ENCODE measurements around the gene CDX1.

The CDX1 gene

DNA sequence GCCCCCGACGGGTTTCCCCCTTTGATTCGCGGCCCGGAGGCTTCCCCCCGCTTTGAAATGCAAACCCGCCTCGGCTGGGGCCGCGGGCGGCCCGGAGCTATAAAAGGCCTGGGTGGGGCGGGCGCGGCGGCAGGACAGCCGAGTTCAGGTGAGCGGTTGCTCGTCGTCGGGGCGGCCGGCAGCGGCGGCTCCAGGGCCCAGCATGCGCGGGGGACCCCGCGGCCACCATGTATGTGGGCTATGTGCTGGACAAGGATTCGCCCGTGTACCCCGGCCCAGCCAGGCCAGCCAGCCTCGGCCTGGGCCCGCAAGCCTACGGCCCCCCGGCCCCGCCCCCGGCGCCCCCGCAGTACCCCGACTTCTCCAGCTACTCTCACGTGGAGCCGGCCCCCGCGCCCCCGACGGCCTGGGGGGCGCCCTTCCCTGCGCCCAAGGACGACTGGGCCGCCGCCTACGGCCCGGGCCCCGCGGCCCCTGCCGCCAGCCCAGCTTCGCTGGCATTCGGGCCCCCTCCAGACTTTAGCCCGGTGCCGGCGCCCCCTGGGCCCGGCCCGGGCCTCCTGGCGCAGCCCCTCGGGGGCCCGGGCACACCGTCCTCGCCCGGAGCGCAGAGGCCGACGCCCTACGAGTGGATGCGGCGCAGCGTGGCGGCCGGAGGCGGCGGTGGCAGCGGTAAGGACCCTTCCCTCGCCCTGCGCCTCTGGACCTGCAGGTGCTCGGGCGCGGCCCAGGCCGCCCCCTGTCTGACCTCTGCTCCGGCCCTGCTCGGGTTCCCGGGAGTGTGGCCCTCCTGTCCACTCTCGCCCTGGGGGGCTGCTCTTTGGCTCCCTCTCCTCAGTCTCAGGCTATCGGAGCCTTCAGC lies at the start of gene CDX1:
CDX1 (plus strand) TSS at position 129 of the 862 bp plus-strand sequence; CDS start at position 228, 99 bp downstream.
- no peak for DNase-seq (ENCODE audit: low spot score)

DNA sequence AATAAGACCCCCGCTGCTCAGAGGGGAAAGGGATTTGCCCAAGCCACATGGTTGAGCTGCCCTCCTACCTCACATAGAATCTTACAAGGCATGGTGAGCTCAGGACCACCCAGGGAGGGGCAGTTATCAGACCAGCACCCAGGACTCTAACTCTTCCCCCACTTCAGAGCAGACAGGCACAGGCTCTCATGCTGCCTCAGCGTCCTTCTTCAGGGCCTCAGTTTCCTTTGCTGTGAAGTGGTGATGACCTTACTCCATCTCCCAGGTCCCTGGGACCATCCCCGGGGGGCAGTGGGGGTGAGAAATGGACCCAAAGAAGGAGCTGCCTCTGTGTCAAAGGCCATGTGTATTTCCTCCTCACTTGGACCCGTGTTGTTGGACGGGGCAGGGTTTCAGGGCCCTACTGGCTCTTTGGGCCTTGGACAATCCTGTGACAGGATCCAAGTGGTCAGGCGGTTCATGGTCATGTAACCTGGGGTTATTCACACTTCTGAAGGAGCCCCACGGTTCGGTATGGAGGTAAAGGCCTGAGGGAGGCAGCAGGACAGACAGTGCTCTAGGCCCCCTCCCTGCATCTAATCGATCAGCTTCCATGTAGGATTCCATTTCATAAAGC lies 48.5 kb upstream of the CDX1 start:
- no peak for DNase-seq (ENCODE audit: low spot score)

- no peak for DNase-seq (ENCODE audit: low spot score)
Observed at GRCh38 chr5:150118561-150119229, 47.9 kb upstream of the CDX1 start.

GRCh38 chr5:150119421-150120061 lies 47.0 kb upstream of the CDX1 start:
- no peak for DNase-seq (ENCODE audit: low spot score)

DNA sequence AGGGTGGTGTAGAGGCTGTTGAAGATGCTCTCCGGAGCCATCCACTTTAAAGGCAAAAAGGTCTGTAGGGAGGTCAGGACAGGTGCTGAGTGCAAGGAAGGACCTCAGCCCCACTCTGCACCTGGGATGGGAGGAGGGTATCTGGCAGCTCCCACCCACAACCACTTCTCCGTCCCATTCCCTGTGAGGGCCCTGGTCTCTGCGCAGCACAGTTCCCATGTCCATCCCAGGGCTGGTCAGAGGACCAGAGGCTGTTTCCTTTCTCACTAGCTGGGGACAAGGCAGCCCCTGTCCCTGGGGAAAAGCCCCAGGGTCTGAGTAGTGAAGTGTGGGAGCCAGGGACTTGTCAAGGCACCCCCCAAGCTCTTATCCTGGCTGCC lies 46.5 kb upstream of the CDX1 start:
- DNase-seq (ENCODE audit: low spot score), result no peak

- DNase-seq (ENCODE audit: low spot score), result no peak
Observed at GRCh38 chr5:150120617-150121447, 45.7 kb upstream of the CDX1 start.

- no peak for DNase-seq (ENCODE audit: low spot score)
Observed at GRCh38 chr5:150121448-150122157, 45.0 kb upstream of the CDX1 start.

DNA sequence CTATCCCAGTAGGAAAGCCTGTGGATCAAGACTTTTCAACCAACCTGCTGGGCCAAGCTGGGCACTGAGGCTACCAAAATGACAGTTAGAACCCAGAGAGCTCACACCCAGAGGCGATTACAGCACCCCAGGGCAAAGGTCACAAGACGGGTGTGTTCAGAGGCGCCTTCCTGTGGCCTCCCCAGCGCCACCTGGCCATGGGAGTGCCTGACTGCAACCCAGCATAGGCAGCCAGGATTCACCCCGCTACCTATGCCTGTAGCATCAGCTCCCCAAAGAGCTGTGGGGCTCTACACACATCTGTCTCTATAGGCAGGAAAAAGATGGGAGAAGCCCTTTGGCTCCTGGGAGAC lies 44.4 kb upstream of the CDX1 start:
- DNase-seq (ENCODE audit: low spot score), result peak; percentile 50

DNA sequence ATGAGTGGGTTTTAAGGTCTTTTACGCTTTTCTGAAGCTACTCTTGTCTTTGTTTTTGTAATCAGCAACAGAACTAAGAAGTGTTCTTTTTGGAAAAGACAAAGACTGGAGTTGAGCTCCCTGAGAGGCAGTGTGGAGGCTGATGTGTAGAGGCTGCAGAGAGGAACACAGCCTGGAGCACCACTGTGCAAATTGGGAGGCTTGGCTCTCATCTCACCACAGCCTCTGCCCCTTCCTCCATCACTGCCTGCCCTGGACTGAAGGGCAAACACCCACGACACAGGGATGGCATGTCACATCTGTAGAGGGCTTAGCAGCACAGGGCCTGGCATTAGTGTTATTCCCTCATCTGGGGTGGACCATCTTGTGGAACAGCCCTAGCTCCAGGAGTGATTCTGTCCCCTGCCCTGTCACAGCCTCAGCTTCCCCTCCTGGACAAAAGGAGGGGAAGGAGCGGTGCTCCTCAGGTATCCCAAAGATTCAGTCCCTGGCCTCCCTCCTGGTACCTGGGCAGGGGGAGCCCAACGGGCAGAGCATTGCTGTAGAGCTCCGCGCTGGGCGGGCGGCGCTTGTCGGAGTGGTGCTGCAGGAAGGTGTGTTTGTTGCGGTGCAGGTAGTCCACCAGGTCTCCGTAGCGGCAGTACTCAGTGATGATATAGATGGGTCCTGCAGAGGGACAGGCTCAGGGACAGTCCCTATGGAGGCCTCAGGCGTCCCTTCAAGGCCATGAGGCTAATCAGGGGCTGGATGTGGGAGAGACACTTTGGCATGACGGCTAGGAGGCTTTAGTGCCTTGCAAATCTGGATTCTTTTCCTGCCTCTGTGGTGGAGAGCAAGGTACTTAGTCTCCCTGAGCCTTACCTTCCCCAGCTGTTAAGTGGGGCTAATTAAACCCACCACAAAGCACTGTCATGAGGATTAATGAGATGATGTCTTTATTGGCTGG lies 43.8 kb upstream of the CDX1 start:
- no peak for DNase-seq (ENCODE audit: low spot score)

DNA sequence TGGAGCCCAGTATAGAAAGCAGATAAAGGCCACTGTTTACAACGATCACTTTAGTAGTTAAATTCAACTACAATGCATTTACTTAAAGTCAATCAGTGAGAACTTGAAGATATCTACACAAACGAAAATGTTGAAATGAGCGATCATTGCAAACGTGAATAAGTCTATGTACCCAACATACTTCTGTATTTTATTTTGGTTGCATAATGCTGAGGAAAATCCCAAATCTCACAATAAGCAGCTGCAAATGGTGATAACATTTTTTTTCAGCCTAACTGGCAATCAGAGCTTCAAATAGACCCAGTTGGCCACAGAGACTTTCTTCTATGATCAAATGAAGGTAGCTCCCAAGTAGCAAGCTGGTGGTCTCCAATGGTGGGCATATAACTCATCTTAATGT lies 43.0 kb upstream of the CDX1 start:
- DNase-seq (ENCODE audit: low spot score), result no peak

DNA sequence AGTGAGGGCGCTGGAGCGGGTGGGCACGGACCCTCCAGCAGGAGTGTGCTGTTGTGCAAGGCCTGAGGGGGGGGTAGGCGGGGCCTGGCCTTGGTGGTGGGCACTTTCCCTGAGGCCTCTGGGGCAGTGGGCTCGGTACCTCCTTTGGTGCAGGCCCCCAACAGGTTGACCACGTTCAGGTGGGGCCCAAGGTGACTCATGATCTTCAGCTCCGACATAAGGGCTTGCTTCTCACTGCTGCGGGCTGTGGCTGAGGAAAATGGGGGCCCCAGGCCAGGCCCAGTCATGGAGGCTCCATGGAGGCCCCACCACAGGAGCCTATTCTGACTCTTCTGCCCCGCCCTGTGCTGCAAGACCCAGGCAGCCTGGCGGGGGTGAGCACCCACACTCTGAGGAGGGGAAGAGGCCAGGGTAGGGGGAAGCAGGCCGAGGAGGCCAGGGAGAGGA lies 42.4 kb upstream of the CDX1 start:
- DNase-seq (ENCODE audit: low spot score), result no peak

GRCh38 chr5:150124596-150124995 lies 42.0 kb upstream of the CDX1 start:
- no peak for DNase-seq (ENCODE audit: low spot score)

GRCh38 chr5:150125334-150125733 lies 41.2 kb upstream of the CDX1 start:
- no peak for DNase-seq (ENCODE audit: low spot score)

- no peak for DNase-seq (ENCODE audit: low spot score)
Observed at GRCh38 chr5:150126199-150126920, 40.2 kb upstream of the CDX1 start.

- DNase-seq (ENCODE audit: low spot score), result no peak
Observed at GRCh38 chr5:150126921-150127265, 39.7 kb upstream of the CDX1 start.

GRCh38 chr5:150129454-150129812 lies 37.1 kb upstream of the CDX1 start:
- no peak for DNase-seq (ENCODE audit: low spot score)

GRCh38 chr5:150129813-150130492 lies 36.6 kb upstream of the CDX1 start:
- DNase-seq (ENCODE audit: low spot score), result peak; percentile 38

- no peak for DNase-seq (ENCODE audit: low spot score)
Observed at GRCh38 chr5:150130493-150130922, 36.1 kb upstream of the CDX1 start.

- no peak for DNase-seq (ENCODE audit: low spot score)
Observed at GRCh38 chr5:150131461-150131860, 35.1 kb upstream of the CDX1 start.
